Natural killer cell treated with Interleukin-12 subunit alpha and Interleukin-12 subunit beta and Interleukin-15 and Interleukin-18, amount 100 ng/mL, for 72 hours (primary cell): ENCODE data around the gene PTTG1IP. TPM values are rescaled to one million over a fixed set of nuclear protein-coding genes. Genes with fewer than 3 reads are reported as not detected.
A peak's percentile ranks its signal among the peaks of the same experiment; 100 is the strongest.
"Not testable (repeated sequence)": the region's sequence is repeated elsewhere in the genome, so short reads cannot be mapped to it uniquely, and the experiment has no call there.

ENCODE experiments used
- ATAC-seq, 2 donors: fragments of 150-1000 bp; cut with Tn5 transposase in 1 of 2; sonication (Bioruptor Pico), chemical (Tn5 transposase) in 1 of 2; 2 replicates each; pipeline ENCODE4 v1.10.0; 2021
- DNase-seq: peaks from one replicate; pipeline ENCODE4 v3.0.0; 2022; ENCODE audit warnings: low spot score
- H3K27ac Mint-ChIP-seq, 2 donors: 1 replicate in 1 of 2; 2 replicates in 1 of 2; pipeline ENCODE4 v1.8.0; 2022; ENCODE audit warnings: mixed read lengths in 2 of 2, mild to moderate bottlenecking in 1 of 2, moderate library complexity in 1 of 2
- H3K27me3 Mint-ChIP-seq, 2 donors: 1 replicate in 1 of 2; 2 replicates in 1 of 2; pipeline ENCODE4 v1.8.0; 2022; ENCODE audit warnings: mixed read lengths in 2 of 2
- H3K36me3 Mint-ChIP-seq: one replicate; pipeline ENCODE4 v1.8.0; 2022; ENCODE audit warnings: mixed read lengths
- H3K4me1 Mint-ChIP-seq, 2 donors: 1 replicate in 1 of 2; 2 replicates in 1 of 2; pipeline ENCODE4 v1.8.0; 2022; ENCODE audit warnings: low read depth in 2 of 2, mixed read lengths in 2 of 2, mild to moderate bottlenecking in 1 of 2
- H3K4me3 Mint-ChIP-seq: one replicate; pipeline ENCODE4 v1.8.0; 2022; ENCODE audit warnings: mixed read lengths
- H3K9me3 Mint-ChIP-seq: 2 replicates; pipeline ENCODE4 v1.8.0; 2022; ENCODE audit warnings: mixed read lengths
- total RNA-seq, 2 donors: library from RNA; stranded (reverse); gene quantifications; one replicate each; pipeline ENCODE4 v1.2.3, GENCODE V29; 2022

Gene PTTG1IP
- total RNA-seq, 2 donors from 2014 or later, result 69.4 to 81.7 TPM

DNA sequence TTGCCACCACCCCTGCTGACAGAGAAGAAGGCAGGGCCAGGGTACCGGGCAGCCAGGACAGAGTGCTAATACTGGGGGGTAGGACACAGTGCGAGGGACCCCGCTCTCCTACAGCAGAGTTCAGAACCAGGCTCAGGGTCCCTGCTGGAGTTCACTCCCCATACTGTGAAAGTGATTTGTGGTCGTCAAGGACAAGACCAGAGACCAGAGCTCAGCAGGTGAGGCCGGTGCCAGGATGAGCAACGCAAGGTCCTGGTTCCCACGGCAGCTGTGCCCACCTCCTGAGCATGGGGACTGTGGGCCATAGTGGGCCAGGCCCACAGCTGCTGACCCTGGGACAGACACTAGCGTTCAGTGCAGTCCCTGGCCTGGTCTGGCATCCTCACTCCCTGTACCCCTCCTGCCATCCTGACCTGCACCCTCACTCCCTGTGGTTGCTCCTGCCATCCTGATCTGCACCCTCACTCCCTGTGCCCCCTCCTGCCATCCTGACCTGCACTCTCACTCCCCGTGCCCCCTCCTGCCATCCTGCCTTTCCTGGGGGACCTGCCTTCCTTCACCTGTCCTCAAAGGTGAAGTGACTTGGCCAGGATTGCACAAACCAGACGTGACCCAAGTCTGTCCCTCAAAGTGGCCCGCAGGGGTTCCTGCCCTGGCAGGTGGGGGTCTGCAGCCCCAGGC lies 13.8 kb upstream of the PTTG1IP start:
- no peak overlapping the region for H3K27ac Mint-ChIP-seq
- DNase-seq, result no peak
- no peaks in the 10 kb centered on the region for H3K27me3 Mint-ChIP-seq
- H3K4me1 Mint-ChIP-seq, result peaks cover 3 to 11% of the 10 kb centered on the region in 2 donors
- H3K9me3 Mint-ChIP-seq, result no peaks in the 10 kb centered on the region
- no peaks in the 10 kb centered on the region for H3K36me3 Mint-ChIP-seq
- H3K4me3 Mint-ChIP-seq, result no peak overlapping the region
- peak in 1 of 2 donors; percentile 7 for ATAC-seq

DNA sequence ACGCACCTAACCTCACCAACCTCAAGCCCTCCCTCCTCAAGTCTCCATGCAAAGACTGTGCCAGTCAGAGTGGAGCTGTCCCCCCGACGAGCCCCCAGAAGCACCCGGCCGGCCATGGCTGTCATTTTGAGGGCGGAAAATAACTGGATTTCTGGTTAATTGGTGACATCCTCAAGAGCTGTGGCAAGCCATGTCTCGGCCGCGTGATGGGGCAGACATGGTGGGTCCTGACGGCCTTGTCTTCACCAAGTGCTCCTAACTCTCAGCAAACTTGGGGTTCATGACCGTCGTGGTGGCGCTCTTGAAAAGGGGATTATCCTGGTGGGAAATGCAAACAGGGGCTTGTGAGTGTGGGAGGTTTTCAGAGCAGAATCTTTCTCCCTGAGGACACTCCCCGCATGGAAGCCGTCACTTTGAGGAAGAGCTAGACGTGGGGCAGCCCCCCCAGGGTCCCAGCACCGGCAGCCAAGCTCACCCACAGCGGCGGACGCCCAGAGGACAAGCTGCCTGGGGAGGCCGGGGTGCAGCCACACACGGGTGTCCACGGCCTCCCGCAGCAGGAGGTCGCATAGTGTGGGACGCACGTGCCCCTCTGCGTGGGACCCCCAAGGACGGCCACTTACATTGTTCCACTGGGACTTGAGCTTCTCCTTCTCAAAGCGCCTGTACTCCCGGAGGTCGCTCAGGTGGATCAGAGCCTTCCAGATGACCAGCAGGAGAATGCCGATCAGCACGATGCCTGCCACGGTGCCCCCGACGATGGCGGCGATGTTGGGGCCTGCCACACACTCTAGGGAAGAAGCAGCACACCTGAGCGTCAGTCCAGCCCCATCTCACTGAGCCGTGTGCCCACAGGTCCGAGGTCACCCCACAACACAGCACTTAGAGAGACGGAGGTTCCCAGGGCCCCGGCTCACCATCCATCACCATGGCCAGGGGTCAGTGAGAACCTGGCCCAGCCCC lies 12.9 kb upstream of the PTTG1IP start:
- H3K27ac Mint-ChIP-seq, result peak overlapping the region in 1 of 2 donors; percentile 60
- H3K36me3 Mint-ChIP-seq, result no peaks in the 10 kb centered on the region
- no peaks in the 10 kb centered on the region for H3K9me3 Mint-ChIP-seq
- DNase-seq (no peak), ATAC-seq (no peak)
- no peak overlapping the region for H3K4me3 Mint-ChIP-seq
- H3K4me1 Mint-ChIP-seq, result peaks cover 11 to 20% of the 10 kb centered on the region in 2 donors
- H3K27me3 Mint-ChIP-seq, result no peaks in the 10 kb centered on the region

DNA sequence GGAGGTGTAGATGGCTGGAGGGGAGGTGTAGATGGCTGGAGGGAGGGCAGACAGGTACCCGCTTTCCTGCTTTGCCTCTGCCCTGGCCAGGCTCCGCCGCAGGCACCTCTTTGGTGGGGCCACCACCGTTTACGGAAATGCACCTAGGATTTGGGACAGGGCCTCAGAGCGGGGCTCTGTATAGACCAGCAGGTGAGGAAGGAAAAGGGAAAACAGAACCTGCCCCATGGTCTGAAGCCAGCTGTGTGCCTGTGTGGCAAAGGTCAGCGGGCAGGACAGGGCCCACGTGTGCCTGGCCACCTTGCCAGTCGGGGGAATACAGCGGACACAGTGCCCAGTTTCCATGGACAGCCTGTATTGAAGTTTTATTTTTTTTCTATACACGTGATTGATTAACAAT lies 12.1 kb upstream of the PTTG1IP start:
- Mint-ChIP-seq H3K9me3 (no peaks in the 10 kb centered on the region), H3K36me3 (no peaks in the 10 kb centered on the region), H3K27ac (peak overlapping the region in 1 of 2 donors; percentile 60), H3K4me3 (no peak overlapping the region), H3K27me3 (no peaks in the 10 kb centered on the region), H3K4me1 (peaks cover 19 to 28% of the 10 kb centered on the region in 2 donors)
- ATAC-seq (no peak), DNase-seq (no peak)

DNA sequence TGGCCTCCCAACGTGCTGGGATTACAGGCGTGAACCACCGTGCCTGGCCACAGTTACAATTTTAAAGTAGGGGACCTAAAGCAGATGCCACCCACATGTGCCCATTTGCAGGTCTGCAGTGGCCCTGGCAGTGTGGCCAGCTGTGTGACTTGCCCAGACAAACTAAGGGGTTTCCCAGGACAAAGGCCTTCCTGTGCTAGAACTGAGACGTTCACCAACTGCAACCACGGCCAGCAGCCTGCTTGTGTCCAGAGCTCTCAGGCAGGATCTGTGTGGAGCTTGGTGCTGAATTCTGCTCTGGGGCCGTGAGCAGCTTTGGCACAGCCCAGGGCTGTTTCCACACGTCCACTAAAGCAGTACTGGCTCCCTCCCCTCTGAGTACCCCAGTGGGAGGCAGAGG lies 10.6 kb upstream of the PTTG1IP start:
- H3K27me3 Mint-ChIP-seq, result no peaks in the 10 kb centered on the region
- ATAC-seq, result peak in 1 of 2 donors; percentile 7
- H3K9me3 Mint-ChIP-seq, result no peaks in the 10 kb centered on the region
- no peaks in the 10 kb centered on the region for H3K36me3 Mint-ChIP-seq
- no peak for DNase-seq
- H3K4me3 Mint-ChIP-seq, result no peak overlapping the region
- H3K4me1 Mint-ChIP-seq, result peaks cover 21 to 28% of the 10 kb centered on the region in 2 donors
- H3K27ac Mint-ChIP-seq, result peak overlapping the region; percentile 37 to 71

DNA sequence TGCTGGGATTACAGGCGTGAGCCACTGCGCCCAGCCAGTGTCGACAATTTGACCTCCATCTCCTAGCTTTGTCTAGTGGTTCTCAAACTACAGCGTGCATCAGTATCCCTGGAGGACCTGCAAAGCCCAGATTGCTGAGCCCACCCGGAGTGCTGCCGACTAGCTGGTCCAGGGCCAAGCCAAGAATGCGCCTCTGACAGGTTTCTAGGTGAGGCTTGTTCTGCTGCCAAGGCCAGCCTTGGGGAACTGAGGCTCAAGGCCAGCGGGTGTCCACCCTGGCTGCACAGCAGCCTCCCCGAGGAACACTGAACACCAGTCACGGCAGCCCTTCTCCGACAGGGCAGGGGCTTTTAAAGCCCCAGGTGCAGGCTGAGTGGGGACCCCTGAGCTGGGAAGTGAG lies 9.8 kb upstream of the PTTG1IP start:
- no peaks in the 10 kb centered on the region for H3K36me3 Mint-ChIP-seq

DNA sequence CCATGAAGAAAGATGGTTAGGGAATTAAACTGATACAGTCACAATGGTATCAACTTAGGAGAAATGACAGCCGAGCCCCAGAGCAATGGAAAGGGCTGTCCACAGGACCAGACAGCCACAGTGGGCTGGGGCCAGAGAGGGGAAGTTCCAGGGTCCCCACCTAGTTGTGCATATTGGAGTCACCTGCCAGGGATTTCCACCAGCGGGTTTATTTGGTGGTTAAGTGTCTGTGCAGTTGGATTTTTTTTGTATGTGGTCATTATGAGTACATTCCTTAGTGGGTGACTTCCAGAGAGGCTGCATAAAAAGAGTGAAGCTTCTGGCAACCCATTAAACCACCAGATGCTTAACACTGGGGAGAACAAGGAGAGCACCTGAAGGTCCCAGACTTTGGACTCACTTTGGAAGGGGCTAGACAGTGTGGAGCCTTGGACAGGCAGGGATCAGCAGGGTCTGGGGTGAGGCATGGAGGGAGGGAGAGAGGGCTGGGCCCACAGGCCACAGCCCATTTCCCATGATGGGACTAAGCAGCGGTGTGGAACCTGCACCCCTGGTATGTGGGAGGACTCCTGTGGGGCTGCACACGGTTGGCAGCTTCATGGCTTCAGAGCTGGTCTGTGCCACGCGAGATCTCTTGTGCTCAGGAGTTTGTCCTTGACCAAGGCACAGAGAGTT lies 7.8 kb upstream of the PTTG1IP start:
- ATAC-seq (peak; percentile 41 to 49), DNase-seq (no peak)
- Mint-ChIP-seq H3K27ac (peak overlapping the region; percentile 50 to 53), H3K4me1 (peaks cover 21 to 26% of the 10 kb centered on the region in 2 donors), H3K27me3 (no peaks in the 10 kb centered on the region), H3K4me3 (no peak overlapping the region), H3K9me3 (no peaks in the 10 kb centered on the region), H3K36me3 (no peaks in the 10 kb centered on the region)

More for the DNA sequence above, 9.8 kb upstream of the PTTG1IP start:
- H3K9me3 Mint-ChIP-seq, result no peaks in the 10 kb centered on the region
- peaks cover 21 to 28% of the 10 kb centered on the region in 2 donors for H3K4me1 Mint-ChIP-seq
- ATAC-seq (no peak), DNase-seq (no peak)
- no peak overlapping the region for H3K4me3 Mint-ChIP-seq
- no peaks in the 10 kb centered on the region for H3K27me3 Mint-ChIP-seq
- no peak overlapping the region for H3K27ac Mint-ChIP-seq

DNA sequence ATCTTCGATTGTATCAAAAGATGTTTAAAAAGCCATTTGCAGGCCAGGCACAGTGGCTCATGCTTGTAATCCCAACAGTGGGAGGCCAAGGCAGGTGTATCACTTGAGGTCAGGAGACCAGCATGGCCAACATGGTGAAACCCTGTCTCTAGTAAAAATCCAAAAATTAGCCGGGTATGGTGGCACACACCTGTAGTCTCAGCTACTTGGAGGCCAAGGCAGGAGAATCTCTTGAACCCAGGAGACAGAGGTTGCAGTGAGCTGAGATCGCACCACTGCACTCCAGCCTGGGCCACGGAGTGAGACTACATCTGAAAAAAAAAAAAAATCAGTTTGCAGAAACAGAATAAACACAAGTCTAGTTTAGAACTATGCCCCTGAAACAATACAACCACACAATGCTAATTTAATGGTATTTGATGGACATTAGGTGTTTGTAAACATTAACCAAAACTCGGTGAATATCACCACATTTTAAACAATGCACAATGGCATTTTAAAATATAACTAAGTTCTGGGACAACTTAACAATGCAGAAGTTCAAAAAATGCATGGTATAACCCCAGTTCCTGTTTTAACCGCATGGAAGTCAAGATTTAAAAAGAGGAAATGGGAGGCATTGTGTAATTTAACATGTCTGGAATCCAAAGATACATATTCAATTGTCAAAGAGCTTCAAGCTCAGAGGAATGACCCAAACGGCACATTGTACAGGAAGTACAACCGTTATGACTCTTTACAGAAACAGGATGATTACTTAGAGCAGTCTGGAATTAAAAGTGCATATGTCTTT lies 7.1 kb upstream of the PTTG1IP start:
- Mint-ChIP-seq H3K4me1 (peaks cover 25 to 30% of the 10 kb centered on the region in 2 donors), H3K9me3 (no peaks in the 10 kb centered on the region), H3K36me3 (no peaks in the 10 kb centered on the region), H3K27me3 (no peaks in the 10 kb centered on the region), H3K4me3 (no peak overlapping the region), H3K27ac (peak overlapping the region; percentile 50 to 53)
- DNase-seq (no peak), ATAC-seq (peak in 1 of 2 donors; percentile 28)

DNA sequence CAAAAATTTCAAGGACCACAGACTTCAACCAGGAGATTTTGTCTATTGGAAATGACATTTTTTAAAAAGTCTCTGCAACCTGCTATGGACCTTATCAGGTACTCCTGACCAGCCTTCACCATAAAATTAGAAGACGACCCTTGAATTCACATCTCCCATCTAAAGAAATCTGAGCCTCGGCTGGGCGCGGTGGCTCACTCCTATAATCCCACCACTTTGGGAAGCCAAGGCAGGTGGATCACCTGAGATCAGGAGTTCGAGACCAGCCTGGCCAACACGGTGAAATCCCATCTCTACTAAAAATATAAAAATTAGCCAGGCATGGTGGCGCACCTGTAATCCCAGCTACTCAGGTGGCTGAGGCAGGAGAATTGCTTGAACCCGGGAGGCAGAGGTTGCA lies 5.7 kb upstream of the PTTG1IP start:
- H3K4me1 Mint-ChIP-seq, result peaks cover 36 to 37% of the 10 kb centered on the region in 2 donors
- H3K27ac Mint-ChIP-seq, H3K27me3 Mint-ChIP-seq, ATAC-seq, H3K36me3 Mint-ChIP-seq, H3K4me3 Mint-ChIP-seq, H3K9me3 Mint-ChIP-seq, DNase-seq: not testable (repeated sequence)

DNA sequence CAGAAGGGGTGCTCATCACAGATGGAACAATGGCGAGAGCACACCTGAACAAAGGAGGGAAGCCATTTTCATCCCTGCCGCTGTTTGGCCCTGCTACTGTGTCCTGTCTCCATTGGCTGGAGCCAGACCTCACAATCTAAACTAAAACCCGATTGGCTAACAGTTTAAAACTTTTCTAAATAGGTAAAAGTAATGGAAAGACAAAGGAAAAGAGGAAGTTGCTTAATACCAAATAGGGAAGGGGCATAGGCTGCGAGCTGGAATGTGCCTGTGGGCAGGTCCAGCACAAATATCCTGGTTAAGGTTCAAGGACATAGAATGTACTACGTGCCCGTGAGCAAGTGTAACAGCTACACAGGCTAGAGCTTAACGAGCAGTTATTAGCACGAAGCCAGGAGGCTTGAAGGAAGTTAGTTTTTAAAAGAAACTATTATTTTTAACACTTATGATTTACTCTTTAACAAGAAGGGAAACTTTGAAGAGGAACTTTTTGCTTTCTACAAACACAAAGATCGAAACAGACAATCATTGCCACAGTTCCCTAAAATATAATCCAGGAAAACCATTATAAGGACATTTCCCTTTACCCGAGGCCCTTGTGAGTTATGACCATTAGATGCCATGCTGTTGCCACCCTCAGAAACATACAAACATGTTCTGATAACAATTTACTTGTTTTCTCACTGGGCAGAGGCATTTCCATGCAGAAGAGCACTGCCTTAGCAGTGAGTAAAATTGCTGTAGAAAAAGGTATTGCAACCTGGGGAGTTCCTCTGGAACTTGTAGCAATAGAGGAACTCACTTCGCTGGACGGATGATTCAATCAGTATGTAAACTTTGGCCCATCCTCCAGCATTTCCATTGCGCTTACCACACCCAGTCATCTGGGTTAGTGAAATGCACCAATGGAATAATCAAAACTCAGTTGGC lies 4.8 kb upstream of the PTTG1IP start:
- Mint-ChIP-seq H3K9me3 (no peaks in the 10 kb centered on the region), H3K36me3 (no peaks in the 10 kb centered on the region), H3K4me1 (peaks cover 37 to 39% of the 10 kb centered on the region in 2 donors), H3K27me3 (no peaks in the 10 kb centered on the region), H3K4me3 (no peak overlapping the region), H3K27ac (no peak overlapping the region)
- DNase-seq (no peak), ATAC-seq (no peak)

DNA sequence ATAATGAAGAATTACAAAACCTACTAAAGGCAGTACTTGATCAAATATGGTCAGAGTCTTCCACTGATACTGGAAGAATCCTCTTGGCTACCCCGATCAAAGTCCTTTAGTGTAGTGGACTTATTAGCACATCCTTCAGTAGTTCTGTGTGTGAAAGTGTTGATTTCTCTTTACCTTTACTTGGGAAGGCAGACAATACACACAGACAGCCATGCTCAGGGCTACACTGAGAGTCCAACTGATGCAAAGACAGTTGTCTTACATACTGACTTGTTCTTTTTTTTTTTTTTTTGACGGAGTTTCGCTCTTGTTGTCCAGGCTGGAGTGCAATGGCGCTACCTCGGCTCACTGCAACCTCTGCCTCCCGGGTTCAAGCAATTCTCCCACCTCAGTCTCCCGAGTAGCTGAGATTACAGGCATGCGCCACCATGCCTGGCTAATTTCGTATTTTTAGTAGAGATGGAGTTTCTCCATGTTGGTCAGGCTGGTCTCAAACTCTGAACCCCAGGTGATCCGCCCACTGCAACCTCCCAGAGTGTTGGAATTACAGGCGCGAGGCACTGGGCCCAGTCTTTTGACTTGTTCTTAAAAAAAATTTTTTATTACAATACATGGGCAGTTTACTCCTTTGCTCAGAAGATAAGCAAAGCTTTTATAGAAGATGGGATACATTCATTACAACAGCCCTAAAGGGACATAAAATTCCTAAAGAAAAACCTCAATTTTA lies 3.5 kb upstream of the PTTG1IP start:
- peak overlapping the region; percentile 11 for H3K4me3 Mint-ChIP-seq
- no peaks in the 10 kb centered on the region for H3K27me3 Mint-ChIP-seq
- DNase-seq (no peak), ATAC-seq (no peak)
- no peaks in the 10 kb centered on the region for H3K9me3 Mint-ChIP-seq
- H3K36me3 Mint-ChIP-seq, result no peaks in the 10 kb centered on the region
- H3K4me1 Mint-ChIP-seq, result peaks cover 40 to 42% of the 10 kb centered on the region in 2 donors
- H3K27ac Mint-ChIP-seq, result no peak overlapping the region

DNA sequence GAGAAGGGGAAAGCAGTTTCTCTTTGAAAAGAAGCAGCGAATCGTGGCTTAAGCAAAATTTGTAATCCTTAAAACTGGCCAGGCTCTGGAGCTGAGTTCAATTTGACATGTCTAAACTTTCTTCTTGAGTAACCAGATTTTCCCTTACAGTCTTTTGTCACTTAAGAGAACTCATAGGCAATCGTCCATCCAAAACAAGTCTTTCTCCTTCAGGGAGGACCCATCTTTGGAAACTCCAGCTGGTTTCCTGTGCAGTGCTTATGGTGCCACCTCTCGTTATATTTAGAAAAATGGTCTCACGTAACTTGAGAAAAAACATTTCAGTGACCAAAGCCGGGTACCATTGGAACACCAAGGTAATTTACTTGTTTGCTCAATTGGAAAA lies 1.8 kb upstream of the PTTG1IP start:
- no peaks in the 10 kb centered on the region for H3K36me3 Mint-ChIP-seq
- ATAC-seq (no peak), DNase-seq (no peak)
- no peaks in the 10 kb centered on the region for H3K27me3 Mint-ChIP-seq
- H3K4me1 Mint-ChIP-seq, result peaks cover 40 to 41% of the 10 kb centered on the region in 2 donors
- peak overlapping the region; percentile 86 for H3K4me3 Mint-ChIP-seq
- H3K9me3 Mint-ChIP-seq, result no peaks in the 10 kb centered on the region
- H3K27ac Mint-ChIP-seq, result peak overlapping the region; percentile 89
